Neural progenitor cell (in vitro differentiated cells): ENCODE results near the gene THSD4. TPM values are rescaled to one million over a fixed set of nuclear protein-coding genes. Genes with fewer than 3 reads are reported as not detected.

Experiments used
- DNase-seq: peaks from one replicate; pipeline ENCODE4 v3.0.0-alpha.2; 2016; ENCODE audit warnings: low spot score
- H2AFZ ChIP-seq: fragments of 200-600 bp; sonication (generic); replicated peaks from 2 replicates; pipeline ENCODE4 v1.6.1; 2016; ENCODE audit warnings: antibody characterized with exemption
- H3F3A ChIP-seq: fragments of 200-600 bp; sonication (generic); 2 replicates; pipeline ENCODE4 v1.6.1; 2016; ENCODE audit warnings: antibody characterized with exemption, low read depth
- H3K27ac ChIP-seq: fragments of 200-600 bp; sonication (generic); 2 replicates; pipeline ENCODE4 v1.5.1; 2016; ENCODE audit warnings: mild to moderate bottlenecking
- H3K27me3 ChIP-seq: fragments of 200-600 bp; sonication (generic); 2 replicates; pipeline ENCODE4 v1.6.1; 2016; ENCODE audit warnings: mild to moderate bottlenecking, moderate library complexity
- H3K36me3 ChIP-seq: fragments of 200-600 bp; sonication (generic); 2 replicates; pipeline ENCODE4 v1.5.1; 2016
- H3K4me1 ChIP-seq: fragments of 200-600 bp; sonication (generic); 2 replicates; pipeline ENCODE4 v1.6.1; 2016; ENCODE audit warnings: mixed run types
- H3K4me2 ChIP-seq: fragments of 200-600 bp; sonication (generic); 2 replicates; pipeline ENCODE4 v1.6.1; 2016
- H3K4me3 ChIP-seq: fragments of 200-600 bp; sonication (generic); 2 replicates; pipeline ENCODE4 v1.5.1; 2016
- H3K79me2 ChIP-seq: fragments of 200-600 bp; sonication (generic); 2 replicates; pipeline ENCODE4 v1.6.1; 2016; ENCODE audit warnings: low read depth
- H3K9ac ChIP-seq: fragments of 200-600 bp; sonication (generic); 2 replicates; pipeline ENCODE4 v1.6.1; 2016
- H3K9me3 ChIP-seq: fragments of 200-600 bp; sonication (generic); 2 replicates; pipeline ENCODE4 v1.5.1; 2016; ENCODE audit warnings: low read depth
- H4K20me1 ChIP-seq: fragments of 200-600 bp; sonication (generic); 2 replicates; pipeline ENCODE4 v1.6.1; 2016; ENCODE audit warnings: low read depth
- H3K27ac Mint-ChIP-seq: 3 replicates; pipeline ENCODE4 v1.8.0; 2021; ENCODE audit warnings: mixed read lengths
- H3K27me3 Mint-ChIP-seq: 2 replicates; pipeline ENCODE4 v1.8.0; 2022; ENCODE audit warnings: low read depth, mild to moderate bottlenecking, inconsistent platforms, moderate library complexity, mixed read lengths; ENCODE audit not compliant: insufficient read depth
- H3K36me3 Mint-ChIP-seq: 3 replicates; pipeline ENCODE4 v1.8.0; 2021; ENCODE audit warnings: mixed read lengths
- H3K4me1 Mint-ChIP-seq: 3 replicates; pipeline ENCODE4 v1.8.0; 2021; ENCODE audit warnings: mixed read lengths
- H3K4me3 Mint-ChIP-seq: 3 replicates; pipeline ENCODE4 v1.8.0; 2021; ENCODE audit warnings: mild to moderate bottlenecking, moderate library complexity, mixed read lengths
- H3K9me3 Mint-ChIP-seq: 3 replicates; pipeline ENCODE4 v1.8.0; 2020; ENCODE audit warnings: mixed read lengths
- EZH2 ChIP-seq: fragments of 200-600 bp; sonication (generic); IDR thresholded peaks from 2 replicates; pipeline ENCODE4 v1.6.1; 2017; ENCODE audit warnings: antibody characterized with exemption, mild to moderate bottlenecking, moderate library complexity
- EZH2phosphoT487 ChIP-seq: fragments of 200-600 bp; sonication (generic); IDR thresholded peaks from 2 replicates; pipeline ENCODE4 v1.6.1; 2017; ENCODE audit warnings: antibody characterized with exemption
- total RNA-seq: library from RNA; depleted of rRNA; stranded (reverse); fragments of >200 nt; gene quantifications from 2 replicates; pipeline ENCODE4 v1.2.3, GENCODE V29; 2015; ENCODE audit warnings: low replicate concordance
- TF ChIP-seq, protein P1 (sequence below): fragments of 200-600 bp; sonication (generic); IDR thresholded peaks from 2 replicates; pipeline ENCODE4 v1.5.1; 2017; ENCODE audit warnings: antibody characterized with exemption, mild to moderate bottlenecking

Gene THSD4
- total RNA-seq, 1 donor from 2014 or later = 2.4 TPM

DNA sequence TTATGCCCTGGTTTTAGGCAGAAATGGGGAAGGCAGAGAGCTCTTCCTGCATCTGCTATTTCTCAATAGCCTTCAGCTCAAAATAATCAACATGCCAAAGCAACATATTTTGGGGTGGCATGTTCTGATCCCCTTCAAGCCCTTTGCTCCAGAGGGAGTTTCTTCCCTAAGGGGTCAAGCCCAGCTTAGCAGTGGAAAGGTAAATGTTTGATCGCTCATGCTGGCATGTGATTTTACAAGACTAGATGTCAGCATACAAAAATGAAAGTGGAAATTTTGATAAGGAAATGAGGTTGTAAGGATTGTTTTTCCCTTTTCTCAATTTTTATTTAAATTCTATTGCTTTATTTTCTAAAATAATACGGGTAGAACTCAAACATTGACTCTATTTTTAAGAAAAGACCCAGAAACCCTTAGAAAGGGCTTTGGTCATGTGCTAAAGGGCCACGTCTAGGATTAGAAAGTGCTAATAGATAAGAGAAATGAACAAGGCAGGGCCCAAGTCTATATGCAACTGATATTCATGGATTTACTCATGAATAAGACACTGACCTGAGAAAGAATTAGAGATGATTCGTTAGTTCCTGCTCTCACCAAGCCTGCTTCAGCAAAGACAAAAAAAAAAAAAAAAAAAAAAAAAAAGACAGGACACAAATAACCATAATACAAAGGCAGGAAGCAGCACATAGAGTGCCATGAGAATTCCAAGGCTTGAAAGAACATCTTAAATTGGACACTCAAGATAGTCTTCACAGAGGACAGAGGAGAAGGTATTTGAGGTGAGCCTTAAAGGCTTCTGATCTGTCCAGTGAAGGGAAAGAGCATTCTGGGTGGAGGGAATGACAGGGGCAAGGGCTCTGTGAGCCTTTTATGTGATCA is 640.1 kb downstream of the THSD4 start:
- H3K79me2 ChIP-seq = no peaks in the 10 kb centered on the region
- Mint-ChIP-seq H3K4me1 (peaks cover 2% of the 10 kb centered on the region), H3K36me3 (no peaks in the 10 kb centered on the region), H3K27me3 (no peaks in the 10 kb centered on the region), H3K27ac (no peak overlapping the region), H3K4me3 (no peak overlapping the region), H3K9me3 (peaks cover 4% of the 10 kb centered on the region)
- H3K27ac ChIP-seq = no peak overlapping the region
- no peak overlapping the region for H2AFZ ChIP-seq
- H3K9me3 ChIP-seq = no peaks in the 10 kb centered on the region
- H4K20me1 ChIP-seq = no peaks in the 10 kb centered on the region
- no peaks in the 10 kb centered on the region for H3F3A ChIP-seq
- no peak overlapping the region for H3K4me2 ChIP-seq
- no peak for DNase-seq
- no peak overlapping the region for H3K4me3 ChIP-seq
- H3K36me3 ChIP-seq = no peaks in the 10 kb centered on the region
- H3K4me1 ChIP-seq = no peaks in the 10 kb centered on the region
- H3K9ac ChIP-seq = no peak overlapping the region
- no peaks in the 10 kb centered on the region for H3K27me3 ChIP-seq
- TF ChIP-seq, protein P1, sequence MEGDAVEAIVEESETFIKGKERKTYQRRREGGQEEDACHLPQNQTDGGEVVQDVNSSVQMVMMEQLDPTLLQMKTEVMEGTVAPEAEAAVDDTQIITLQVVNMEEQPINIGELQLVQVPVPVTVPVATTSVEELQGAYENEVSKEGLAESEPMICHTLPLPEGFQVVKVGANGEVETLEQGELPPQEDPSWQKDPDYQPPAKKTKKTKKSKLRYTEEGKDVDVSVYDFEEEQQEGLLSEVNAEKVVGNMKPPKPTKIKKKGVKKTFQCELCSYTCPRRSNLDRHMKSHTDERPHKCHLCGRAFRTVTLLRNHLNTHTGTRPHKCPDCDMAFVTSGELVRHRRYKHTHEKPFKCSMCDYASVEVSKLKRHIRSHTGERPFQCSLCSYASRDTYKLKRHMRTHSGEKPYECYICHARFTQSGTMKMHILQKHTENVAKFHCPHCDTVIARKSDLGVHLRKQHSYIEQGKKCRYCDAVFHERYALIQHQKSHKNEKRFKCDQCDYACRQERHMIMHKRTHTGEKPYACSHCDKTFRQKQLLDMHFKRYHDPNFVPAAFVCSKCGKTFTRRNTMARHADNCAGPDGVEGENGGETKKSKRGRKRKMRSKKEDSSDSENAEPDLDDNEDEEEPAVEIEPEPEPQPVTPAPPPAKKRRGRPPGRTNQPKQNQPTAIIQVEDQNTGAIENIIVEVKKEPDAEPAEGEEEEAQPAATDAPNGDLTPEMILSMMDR = no peak
- no peak for TF ChIP-seq EZH2
- no peak for TF ChIP-seq EZH2phosphoT487

DNA sequence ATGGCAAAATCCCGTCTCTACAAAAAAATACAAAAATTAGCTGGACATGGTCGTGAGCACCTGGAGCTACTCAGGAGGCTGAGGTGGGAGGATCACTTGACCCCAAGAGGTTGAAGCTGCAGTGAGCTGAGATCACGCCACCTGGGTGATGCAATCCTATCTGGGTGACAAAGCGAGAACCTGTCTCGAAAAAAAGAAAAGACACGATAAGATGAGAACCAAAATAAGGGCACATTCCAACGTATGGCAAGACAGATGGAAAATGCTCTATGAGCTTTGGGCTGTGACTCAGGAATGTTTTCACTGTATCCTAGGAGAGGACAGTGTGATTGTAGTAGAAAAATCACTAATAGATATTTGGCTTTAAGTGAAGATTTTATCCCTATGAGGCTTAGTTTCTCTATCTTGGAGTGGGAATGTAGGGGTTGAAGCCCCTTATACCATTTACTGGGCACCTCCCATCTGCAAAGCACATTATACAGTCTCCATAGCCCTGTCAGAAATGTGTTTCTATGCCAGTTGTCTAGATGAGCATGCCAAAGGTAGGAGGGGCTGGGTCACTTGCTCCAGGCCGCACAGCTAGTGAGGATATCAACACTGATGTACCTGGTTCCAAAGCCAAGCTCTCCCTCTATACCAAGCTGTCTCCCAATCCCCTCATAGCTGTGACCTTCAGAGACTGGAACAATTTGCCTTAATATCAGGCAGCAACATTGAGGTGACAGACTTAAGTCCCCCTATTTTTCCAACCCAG is 641.5 kb downstream of the THSD4 start:
- H3K27ac ChIP-seq = no peak overlapping the region
- no peak overlapping the region for H3K4me3 Mint-ChIP-seq
- H3F3A ChIP-seq = no peaks in the 10 kb centered on the region
- H3K4me1 ChIP-seq = no peaks in the 10 kb centered on the region
- H3K36me3 ChIP-seq = peaks cover 6% of the 10 kb centered on the region
- no peaks in the 10 kb centered on the region for H3K27me3 ChIP-seq
- peaks cover 10% of the 10 kb centered on the region for H3K9me3 ChIP-seq
- no peak overlapping the region for H3K4me2 ChIP-seq
- no peak overlapping the region for H2AFZ ChIP-seq
- TF ChIP-seq EZH2 (no peak), EZH2phosphoT487 (no peak)
- TF ChIP-seq, protein P1 = no peak
- peaks cover 11% of the 10 kb centered on the region for H3K9me3 Mint-ChIP-seq
- H3K4me3 ChIP-seq = no peak overlapping the region
- no peaks in the 10 kb centered on the region for H3K79me2 ChIP-seq
- no peaks in the 10 kb centered on the region for H3K27me3 Mint-ChIP-seq
- H3K27ac Mint-ChIP-seq = no peak overlapping the region
- no peaks in the 10 kb centered on the region for H4K20me1 ChIP-seq
- no peak for DNase-seq
- no peak overlapping the region for H3K9ac ChIP-seq
- no peaks in the 10 kb centered on the region for H3K36me3 Mint-ChIP-seq
- peaks cover 2% of the 10 kb centered on the region for H3K4me1 Mint-ChIP-seq

DNA sequence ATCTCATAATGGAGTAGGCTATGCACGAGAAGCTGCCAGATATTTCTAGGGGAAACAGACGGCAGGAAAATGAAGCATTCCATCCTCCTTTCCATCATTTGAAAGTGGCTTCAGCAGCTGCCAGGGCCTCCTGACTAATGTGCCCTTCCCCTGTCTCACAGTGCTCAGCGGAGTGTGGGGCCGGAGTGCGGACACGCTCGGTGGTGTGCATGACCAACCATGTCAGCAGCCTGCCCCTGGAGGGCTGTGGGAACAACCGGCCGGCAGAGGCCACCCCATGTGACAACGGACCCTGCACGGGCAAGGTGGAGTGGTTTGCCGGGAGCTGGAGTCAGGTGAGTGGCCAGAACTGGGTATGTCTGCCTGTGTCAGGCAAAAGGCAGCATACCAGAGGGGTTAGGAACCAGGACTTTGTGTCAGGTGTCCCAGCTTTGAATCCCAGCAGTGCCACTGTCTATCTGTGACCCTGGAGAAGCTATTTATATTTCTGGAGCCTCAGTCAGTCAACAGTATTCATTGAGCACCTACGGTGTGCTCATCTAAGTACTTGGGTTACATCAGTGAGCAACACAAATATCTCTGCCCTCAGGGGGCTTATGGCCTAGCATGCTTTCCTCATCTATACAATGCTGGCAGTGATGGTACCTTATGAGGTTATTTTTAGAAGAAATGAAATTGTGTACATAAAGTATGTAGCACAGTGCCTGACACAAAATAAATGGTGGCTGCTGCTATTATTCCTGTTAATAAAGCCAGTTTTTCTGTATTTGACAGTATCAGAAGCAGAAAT is 642.7 kb downstream of the THSD4 start:
- H3K9me3 ChIP-seq = peaks cover 10% of the 10 kb centered on the region
- Mint-ChIP-seq H3K27ac (no peak overlapping the region), H3K27me3 (no peaks in the 10 kb centered on the region), H3K9me3 (peaks cover 17% of the 10 kb centered on the region), H3K36me3 (no peaks in the 10 kb centered on the region), H3K4me1 (no peaks in the 10 kb centered on the region), H3K4me3 (no peak overlapping the region)
- H3K36me3 ChIP-seq = peaks cover 6% of the 10 kb centered on the region
- H3K4me3 ChIP-seq = no peak overlapping the region
- H3K27me3 ChIP-seq = no peaks in the 10 kb centered on the region
- H4K20me1 ChIP-seq = no peaks in the 10 kb centered on the region
- no peaks in the 10 kb centered on the region for H3F3A ChIP-seq
- no peaks in the 10 kb centered on the region for H3K79me2 ChIP-seq
- H3K27ac ChIP-seq = no peak overlapping the region
- no peaks in the 10 kb centered on the region for H3K4me1 ChIP-seq
- DNase-seq = no peak
- H3K9ac ChIP-seq = no peak overlapping the region
- TF ChIP-seq, protein P1 = no peak
- TF ChIP-seq EZH2 = no peak
- TF ChIP-seq EZH2phosphoT487 = no peak
- H2AFZ ChIP-seq = no peak overlapping the region
- no peak overlapping the region for H3K4me2 ChIP-seq
